Heart left ventricle (tissue), 13 donors: ENCODE data around the gene STT3B.

Experiments
- CTCF ChIP-seq, 12 donors: fragments of 200-600 bp; sonication (generic) in 4 of 12; IDR thresholded peaks; one replicate each; pipeline versions ENCODE4 v1.5.0 to v1.8.0; 2018 to 2022; ENCODE audit warnings: antibody characterized with exemption in 12 of 12, mild to moderate bottlenecking in 5 of 12
- POLR2A ChIP-seq, 2 donors: fragments of 450-650 bp; IDR thresholded peaks; one replicate each; pipeline ENCODE4 v1.6.1; 2017; ENCODE audit warnings: antibody characterized with exemption in 2 of 2, mild to moderate bottlenecking in 2 of 2, moderate library complexity in 2 of 2
- donor health status: ischemic (EF 13 %, LVEDD 7.1; RV severe dilation, severe dysfunction).
- donor health status: DM: no; HTN: yes; CAD: no.
- donor health status: DM: no; HTN: no; CAD: no.
- donor health status: ischemic (EF 25% LVEDD 6.9; RV normal size, moderate dysfunction).
- donor health status: ischemic (EF 25% LVEDD 5.7; RV mildly dilated, moderate dysfunction).
- donor health status: ischemic (EF 35%, LVEDD 5.7; RV mildly dilated, moderate dysfunction).
- donor health status: nonischemic (EF 11% LVEDD 7.7; RV severe dilation, severe dysfunction).
- donor health status: DM: yes; HTN: yes; CAD: no.
- donor health status: PGD.
- donor health status: ischemic (EF 29% LVEDD 5.4; RV normal size, mild dysfunction).
- donor health status: nonischemic (EF 23%, LVEDD 6.1; RV moderate dilation, normal function).

- TF ChIP-seq CTCF (IDR thresholded peaks at IDR 0.05) = no peak
- no peak for TF ChIP-seq POLR2A (IDR thresholded peaks at IDR 0.05)
Measured at GRCh38 chr3:31573036-31573779, 40.5 kb downstream of the STT3B start.
